Inferior parietal cortex (tissue), 1 donor: ENCODE results near the gene PAK4.

Source experiments
- DNase-seq: peaks from one replicate; pipeline ENCODE4 v3.0.0-alpha.2; 2016; ENCODE audit errors: extremely low spot score

Gene PAK4

GRCh38 chr19:39180749-39181148, 55.2 kb downstream of the PAK4 start:
- no peak for DNase-seq

GRCh38 chr19:39181500-39182173, 56.1 kb downstream of the PAK4 start:
- DNase-seq, result no peak

- DNase-seq, result no peak
Observed at GRCh38 chr19:39182174-39182505, 56.6 kb downstream of the PAK4 start.

GRCh38 chr19:39183104-39183503, 57.5 kb downstream of the PAK4 start:
- DNase-seq, result no peak

- DNase-seq, result no peak
Observed at GRCh38 chr19:39186391-39186790, 60.8 kb downstream of the PAK4 start.

- DNase-seq, result no peak
Observed at GRCh38 chr19:39187552-39187943, 62.0 kb downstream of the PAK4 start.

- DNase-seq, result no peak
Observed at GRCh38 chr19:39188960-39189359, 63.4 kb downstream of the PAK4 start.

- no peak for DNase-seq
Observed at GRCh38 chr19:39190768-39191167, 65.2 kb downstream of the PAK4 start.

GRCh38 chr19:39192846-39193245, 67.3 kb downstream of the PAK4 start:
- DNase-seq, result no peak

GRCh38 chr19:39193803-39194202, 68.2 kb downstream of the PAK4 start:
- no peak for DNase-seq

- DNase-seq, result no peak
Observed at GRCh38 chr19:39194832-39195542, 69.4 kb downstream of the PAK4 start.

GRCh38 chr19:39195755-39196154, 70.2 kb downstream of the PAK4 start:
- no peak for DNase-seq

- no peak for DNase-seq
Observed at GRCh38 chr19:39196320-39196719, 70.7 kb downstream of the PAK4 start.

- DNase-seq, result no peak
Observed at GRCh38 chr19:39196860-39197562, 71.4 kb downstream of the PAK4 start, which contains the start of gene NCCRP1. Gene NCCRP1, plus strand, starts transcription at chr19:39196964. Its CDS starts 19 bp downstream, at chr19:39196983.

- DNase-seq, result no peak
Observed at GRCh38 chr19:39197808-39198207, 72.2 kb downstream of the PAK4 start.

- DNase-seq, result peak; percentile 22
Observed at GRCh38 chr19:39199025-39199424, 73.4 kb downstream of the PAK4 start.

GRCh38 chr19:39200066-39200802, 74.6 kb downstream of the PAK4 start:
- DNase-seq, result no peak

- DNase-seq, result no peak
Observed at GRCh38 chr19:39200803-39201115, 75.2 kb downstream of the PAK4 start.

GRCh38 chr19:39202998-39203355, 77.4 kb downstream of the PAK4 start:
- no peak for DNase-seq

- DNase-seq, result no peak
Observed at GRCh38 chr19:39203372-39204341, 78.1 kb downstream of the PAK4 start, which contains the start of gene SYCN. Gene SYCN, minus strand, starts transcription at chr19:39204263. Its CDS starts 9 bp downstream, at chr19:39204254.

- no peak for DNase-seq
Observed at GRCh38 chr19:39205449-39205764, 79.8 kb downstream of the PAK4 start.
